ENCODE measurements around the gene DPP10.
"Not testable (repeated sequence)": the region's sequence is repeated elsewhere in the genome, so short reads cannot be mapped to it uniquely, and the experiment has no call there.

Gene DPP10

DNA sequence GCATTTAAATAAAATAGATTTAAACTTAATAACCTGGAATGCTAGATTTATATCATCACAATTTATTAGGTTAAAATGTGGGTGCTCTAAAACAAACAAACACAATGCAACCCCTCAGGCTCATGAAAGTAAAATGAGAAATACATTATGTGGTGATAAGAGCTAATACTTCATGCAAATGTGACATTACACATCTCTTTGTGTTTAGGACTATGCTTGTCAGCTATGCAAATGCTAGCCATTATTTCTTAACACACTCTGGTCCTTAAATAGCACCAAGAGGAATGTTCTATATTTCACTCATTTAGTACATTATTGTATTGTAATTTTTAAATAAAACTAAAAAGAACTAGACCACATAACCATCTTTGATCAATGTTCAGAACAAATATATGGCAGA is 627.6 kb downstream of the DPP10 start:
- Mint-ChIP-seq H3K27me3 (no peaks in the 10 kb centered on the region), H3K4me3 (no peak overlapping the region), H3K4me1 (no peaks in the 10 kb centered on the region), H3K9me3 (peaks cover 19% of the 10 kb centered on the region), H3K36me3 (ENCODE audit: low read depth) (no peaks in the 10 kb centered on the region), H3K27ac (no peak overlapping the region)
- ATAC-seq = no peak
- DNase-seq = no peak

DNA sequence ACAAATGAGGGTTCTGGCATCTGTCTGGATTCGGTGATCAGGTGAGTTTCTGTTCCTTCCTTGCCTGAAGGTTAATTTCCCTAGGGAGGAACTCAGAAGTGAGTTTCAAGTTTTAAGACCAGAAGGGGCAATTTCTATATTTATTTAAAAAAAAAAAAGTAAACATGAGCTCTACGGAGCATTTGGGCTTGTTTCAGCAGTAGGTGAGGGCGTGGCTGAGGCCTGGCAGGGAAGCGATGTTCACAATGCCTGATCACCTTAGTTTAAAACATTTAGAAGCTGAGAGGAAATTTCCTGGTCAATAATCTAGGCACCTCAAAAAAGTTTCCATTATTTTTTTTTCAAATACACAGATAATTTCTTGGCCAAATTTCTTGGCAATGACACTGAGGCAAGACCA is 629.1 kb downstream of the DPP10 start:
- Mint-ChIP-seq H3K27me3 (no peaks in the 10 kb centered on the region), H3K36me3 (ENCODE audit: low read depth) (no peaks in the 10 kb centered on the region), H3K4me1 (no peaks in the 10 kb centered on the region), H3K9me3 (peaks cover 19% of the 10 kb centered on the region), H3K4me3 (no peak overlapping the region), H3K27ac (no peak overlapping the region)
- ATAC-seq (no peak), DNase-seq (no peak)

DNA sequence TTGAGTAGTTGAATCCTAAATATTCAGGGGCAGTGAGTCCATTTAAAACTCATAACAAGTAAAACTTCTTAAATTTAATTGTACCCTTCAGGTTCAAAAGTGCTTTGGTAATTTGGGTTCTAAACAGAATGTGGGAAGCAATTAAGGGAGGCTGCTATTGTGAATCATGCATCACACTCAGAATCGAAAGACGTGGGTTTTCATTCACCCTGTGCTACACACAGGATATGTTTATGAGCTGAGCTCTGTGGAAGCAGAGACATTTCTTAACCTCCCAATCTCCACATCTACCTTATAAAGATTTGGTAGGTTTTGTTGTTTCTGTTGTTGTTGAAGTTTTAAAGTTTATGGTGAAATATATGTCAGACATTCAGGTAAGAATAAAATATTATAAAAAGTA is 633.4 kb downstream of the DPP10 start:
- Mint-ChIP-seq H3K27me3 (no peaks in the 10 kb centered on the region), H3K27ac (no peak overlapping the region), H3K4me1 (no peaks in the 10 kb centered on the region), H3K9me3 (peaks cover 7% of the 10 kb centered on the region), H3K36me3 (ENCODE audit: low read depth) (no peaks in the 10 kb centered on the region), H3K4me3 (no peak overlapping the region)
- DNase-seq (no peak), ATAC-seq (no peak)

DNA sequence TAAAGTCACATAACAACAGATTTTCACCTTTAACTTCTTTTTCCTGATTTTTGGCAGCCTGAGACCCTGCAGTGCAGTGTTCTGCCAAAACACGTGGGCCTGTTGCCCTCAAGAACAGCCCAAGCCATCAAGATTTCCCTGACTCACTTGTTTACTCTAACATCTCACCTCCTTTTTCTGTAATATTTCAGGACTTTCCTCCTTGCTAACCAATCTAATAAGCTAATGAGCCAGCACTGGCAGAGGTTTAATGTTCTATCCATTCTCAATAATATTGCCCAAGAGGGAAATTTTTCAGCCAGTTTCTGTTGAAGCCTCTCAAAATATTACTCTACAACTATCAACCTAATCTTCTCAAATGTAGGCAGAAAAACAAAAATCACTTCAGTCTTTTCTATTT is 635.2 kb downstream of the DPP10 start:
- no peaks in the 10 kb centered on the region for H3K4me1 Mint-ChIP-seq
- no peaks in the 10 kb centered on the region for H3K27me3 Mint-ChIP-seq
- no peaks in the 10 kb centered on the region for H3K36me3 Mint-ChIP-seq (ENCODE audit: low read depth)
- peaks cover 3% of the 10 kb centered on the region for H3K9me3 Mint-ChIP-seq
- H3K27ac Mint-ChIP-seq = no peak overlapping the region
- DNase-seq = no peak
- no peak for ATAC-seq
- no peak overlapping the region for H3K4me3 Mint-ChIP-seq

DNA sequence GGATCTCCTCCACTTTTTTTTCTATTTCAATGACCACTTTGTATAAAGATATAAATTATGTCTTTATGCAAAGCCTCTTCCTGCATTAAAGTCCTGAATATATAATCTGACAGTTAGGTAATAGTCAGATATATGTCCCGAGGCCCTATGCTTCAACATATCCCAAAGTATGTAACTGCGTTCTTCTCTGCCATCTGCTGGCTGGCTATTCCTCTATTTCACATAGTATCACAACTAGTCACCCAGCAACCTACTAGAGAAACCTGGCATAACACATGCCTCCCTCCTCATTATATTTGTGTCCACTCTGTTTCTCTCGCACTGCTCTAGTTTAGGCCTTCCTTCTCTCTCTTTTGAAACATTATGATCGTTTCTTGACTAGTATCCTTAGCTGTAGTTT is 640.8 kb downstream of the DPP10 start:
- Mint-ChIP-seq H3K4me1 (no peaks in the 10 kb centered on the region), H3K27ac (no peak overlapping the region), H3K36me3 (ENCODE audit: low read depth) (no peaks in the 10 kb centered on the region), H3K9me3 (peaks cover 9% of the 10 kb centered on the region), H3K27me3 (no peaks in the 10 kb centered on the region), H3K4me3 (no peak overlapping the region)
- DNase-seq (no peak), ATAC-seq (no peak)

DNA sequence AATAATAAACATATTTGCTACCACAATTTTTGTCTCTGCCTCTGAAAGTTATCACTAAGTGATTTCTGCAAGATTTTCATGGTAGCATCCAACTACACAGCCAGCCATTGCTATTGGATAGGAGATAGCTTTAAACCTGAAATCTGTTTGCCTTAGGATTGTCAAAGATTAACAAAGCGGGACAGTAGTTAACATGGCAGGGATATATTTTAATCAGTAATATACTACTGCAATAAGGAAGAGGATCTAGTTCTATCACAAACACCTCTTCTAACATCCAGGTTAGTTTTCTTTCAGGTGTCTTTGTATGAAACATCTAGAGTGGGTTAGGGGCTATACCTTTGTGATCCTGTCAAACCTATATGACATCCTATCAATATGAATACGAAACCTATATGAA is 641.3 kb downstream of the DPP10 start:
- H3K36me3 Mint-ChIP-seq (ENCODE audit: low read depth) = no peaks in the 10 kb centered on the region
- ATAC-seq = no peak
- H3K4me3 Mint-ChIP-seq = no peak overlapping the region
- H3K27ac Mint-ChIP-seq = no peak overlapping the region
- no peak for DNase-seq
- H3K4me1 Mint-ChIP-seq = no peaks in the 10 kb centered on the region
- H3K27me3 Mint-ChIP-seq = no peaks in the 10 kb centered on the region
- peaks cover 9% of the 10 kb centered on the region for H3K9me3 Mint-ChIP-seq

DNA sequence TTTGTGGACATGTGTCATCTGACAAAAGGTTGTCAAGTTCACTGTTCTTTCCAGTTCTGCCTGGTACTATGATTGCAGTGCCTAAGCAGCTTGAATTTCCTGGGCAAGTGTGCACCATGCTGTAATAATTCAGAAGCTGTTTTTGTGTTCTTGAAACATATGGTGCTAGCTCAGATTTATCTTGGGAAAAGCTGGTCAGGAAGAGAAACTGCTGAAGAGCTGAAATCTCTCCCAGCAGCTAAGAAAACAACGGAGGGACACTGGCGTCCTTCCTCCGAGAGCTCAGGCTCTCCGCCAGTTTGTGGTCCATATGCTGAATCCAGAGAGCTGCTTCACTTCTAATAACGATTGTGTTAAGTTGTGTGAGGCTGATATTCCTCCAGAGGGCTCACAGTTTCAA is 642.0 kb downstream of the DPP10 start:
- H3K27me3 Mint-ChIP-seq = no peaks in the 10 kb centered on the region

DNA sequence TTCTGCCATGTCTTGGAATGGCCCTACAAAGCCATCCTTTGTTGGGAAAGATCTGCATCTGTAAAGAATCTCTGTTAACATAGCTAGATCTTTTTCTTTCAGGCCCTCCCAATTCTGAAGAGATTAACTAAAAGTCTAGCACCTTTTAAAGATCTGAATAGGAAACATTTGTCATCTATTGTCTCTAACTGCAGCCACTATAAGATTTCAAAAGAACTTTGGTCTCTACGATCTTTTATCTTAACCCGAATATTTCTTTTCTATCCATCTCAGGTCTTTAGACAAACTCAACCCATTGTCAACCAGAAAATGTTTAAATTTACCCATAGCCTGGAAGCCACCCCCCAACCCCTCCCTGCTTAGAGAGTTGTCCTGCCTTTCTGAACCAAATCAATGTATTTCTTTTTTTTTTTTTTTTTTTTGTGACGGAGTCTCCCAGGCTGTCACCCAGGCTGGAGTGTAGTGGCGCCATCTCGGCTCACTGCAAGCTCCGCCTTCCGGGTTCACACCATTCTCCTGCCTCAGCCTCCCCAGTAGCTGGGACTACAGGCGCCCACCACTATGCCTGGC is 643.7 kb downstream of the DPP10 start:
- DNase-seq; H3K27me3 Mint-ChIP-seq; H3K4me3 Mint-ChIP-seq; ATAC-seq; H3K36me3 Mint-ChIP-seq (ENCODE audit: low read depth); H3K4me1 Mint-ChIP-seq; H3K27ac Mint-ChIP-seq: not testable (repeated sequence)
- H3K9me3 Mint-ChIP-seq = peaks cover 19% of the 10 kb centered on the region

More for the DNA sequence above, 642.0 kb downstream of the DPP10 start:
- Mint-ChIP-seq H3K4me3 (no peak overlapping the region), H3K9me3 (peaks cover 12% of the 10 kb centered on the region), H3K4me1 (no peaks in the 10 kb centered on the region), H3K36me3 (ENCODE audit: low read depth) (no peaks in the 10 kb centered on the region), H3K27ac (no peak overlapping the region)
- DNase-seq = no peak
- no peak for ATAC-seq

DNA sequence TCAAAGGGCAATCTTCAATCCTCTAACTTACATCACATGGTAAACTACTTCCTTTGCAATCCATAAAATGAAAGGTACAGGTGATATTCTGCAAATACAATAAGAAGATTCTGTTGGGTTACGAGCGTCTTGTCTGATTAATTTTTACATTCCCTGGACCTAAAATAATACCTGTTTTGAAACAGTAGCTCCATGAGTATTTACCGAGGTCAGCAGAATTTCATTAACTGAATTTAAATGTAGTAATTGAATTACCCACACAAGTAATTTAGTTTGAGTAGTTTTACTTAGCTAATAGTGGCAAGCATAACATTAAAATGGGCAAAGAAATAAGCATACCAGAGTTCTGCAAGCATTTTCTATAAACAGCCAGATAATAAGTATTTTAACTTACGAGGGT is 652.0 kb downstream of the DPP10 start:
- H3K4me3 Mint-ChIP-seq = no peak overlapping the region
- DNase-seq (no peak), ATAC-seq (no peak)
- H3K27me3 Mint-ChIP-seq = no peaks in the 10 kb centered on the region
- H3K27ac Mint-ChIP-seq = no peak overlapping the region
- H3K36me3 Mint-ChIP-seq (ENCODE audit: low read depth) = no peaks in the 10 kb centered on the region
- no peaks in the 10 kb centered on the region for H3K4me1 Mint-ChIP-seq
- H3K9me3 Mint-ChIP-seq = peaks cover 10% of the 10 kb centered on the region

DNA sequence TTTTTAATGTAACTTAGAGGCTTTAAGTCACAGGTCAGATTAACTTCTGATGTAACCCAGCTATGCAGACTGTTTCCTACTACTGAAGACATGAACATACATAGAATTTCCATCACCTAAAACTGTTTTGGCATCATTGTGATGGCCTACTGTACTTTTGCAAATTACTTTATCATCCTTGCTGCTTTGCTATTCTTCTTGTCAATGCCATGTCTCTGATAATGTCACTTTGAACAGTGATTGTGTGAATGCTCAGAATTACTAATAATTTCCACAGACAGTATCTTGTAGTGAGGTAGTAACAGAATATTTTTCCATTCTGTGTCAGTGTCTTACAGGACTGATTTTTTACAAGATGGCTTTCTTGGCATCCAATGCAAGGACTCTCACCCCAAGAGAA is 663.5 kb downstream of the DPP10 start:
- no peak overlapping the region for H3K27ac Mint-ChIP-seq
- H3K27me3 Mint-ChIP-seq = no peaks in the 10 kb centered on the region
- H3K4me1 Mint-ChIP-seq = no peaks in the 10 kb centered on the region

DNA sequence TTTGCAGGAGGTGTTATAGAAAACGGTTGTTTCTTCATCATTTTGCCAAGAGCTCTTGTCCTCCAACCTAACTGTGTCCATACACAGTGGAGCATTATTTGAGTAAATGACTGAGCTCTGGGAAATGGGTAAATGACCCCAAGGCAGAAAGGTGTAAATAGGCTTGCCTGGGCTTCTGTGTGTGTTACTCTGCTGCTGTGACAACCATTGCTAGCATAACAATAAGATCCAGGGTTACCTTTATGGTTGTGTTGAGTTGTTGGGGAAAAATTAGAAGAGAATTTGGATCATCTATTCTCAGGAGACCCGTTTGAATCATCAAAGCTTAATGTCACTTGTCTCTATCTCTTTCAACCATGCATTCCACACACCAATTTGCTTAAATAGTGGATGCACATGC is 672.7 kb downstream of the DPP10 start:
- no peak for DNase-seq
- no peak overlapping the region for H3K27ac Mint-ChIP-seq
- H3K36me3 Mint-ChIP-seq (ENCODE audit: low read depth) = no peaks in the 10 kb centered on the region
- no peak for ATAC-seq
- H3K4me1 Mint-ChIP-seq = no peaks in the 10 kb centered on the region
- H3K27me3 Mint-ChIP-seq = no peaks in the 10 kb centered on the region
- H3K9me3 Mint-ChIP-seq = no peaks in the 10 kb centered on the region
- H3K4me3 Mint-ChIP-seq = no peak overlapping the region

More for the DNA sequence above, 663.5 kb downstream of the DPP10 start:
- DNase-seq = no peak
- Mint-ChIP-seq H3K4me3 (no peak overlapping the region), H3K9me3 (no peaks in the 10 kb centered on the region), H3K36me3 (ENCODE audit: low read depth) (no peaks in the 10 kb centered on the region)
- no peak for ATAC-seq

DNA sequence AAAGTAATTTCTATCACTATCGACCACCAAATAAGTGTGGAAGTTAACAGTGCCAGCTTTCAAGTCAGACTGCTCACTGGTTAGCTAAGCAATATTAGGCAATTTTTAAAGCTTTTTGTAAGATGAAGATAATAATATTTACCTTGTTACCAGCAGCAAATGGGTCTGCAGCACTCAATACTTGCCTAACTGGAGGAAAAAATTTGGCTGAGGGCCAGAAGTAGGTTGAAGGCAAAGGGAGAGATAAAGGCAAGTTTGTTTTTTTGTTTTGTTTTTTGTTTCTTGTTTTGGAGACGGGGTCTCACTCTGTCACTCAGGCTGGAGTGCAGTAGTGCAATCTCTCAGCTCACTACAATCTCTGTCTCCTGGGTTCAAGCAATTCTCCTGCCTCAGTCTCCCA is 675.9 kb downstream of the DPP10 start:
- H3K27me3 Mint-ChIP-seq = no peaks in the 10 kb centered on the region
- peaks cover 4% of the 10 kb centered on the region for H3K9me3 Mint-ChIP-seq
- DNase-seq (no peak), ATAC-seq (no peak)
- no peak overlapping the region for H3K27ac Mint-ChIP-seq
- no peak overlapping the region for H3K4me3 Mint-ChIP-seq
- H3K36me3 Mint-ChIP-seq (ENCODE audit: low read depth) = no peaks in the 10 kb centered on the region
- H3K4me1 Mint-ChIP-seq = no peaks in the 10 kb centered on the region

DNA sequence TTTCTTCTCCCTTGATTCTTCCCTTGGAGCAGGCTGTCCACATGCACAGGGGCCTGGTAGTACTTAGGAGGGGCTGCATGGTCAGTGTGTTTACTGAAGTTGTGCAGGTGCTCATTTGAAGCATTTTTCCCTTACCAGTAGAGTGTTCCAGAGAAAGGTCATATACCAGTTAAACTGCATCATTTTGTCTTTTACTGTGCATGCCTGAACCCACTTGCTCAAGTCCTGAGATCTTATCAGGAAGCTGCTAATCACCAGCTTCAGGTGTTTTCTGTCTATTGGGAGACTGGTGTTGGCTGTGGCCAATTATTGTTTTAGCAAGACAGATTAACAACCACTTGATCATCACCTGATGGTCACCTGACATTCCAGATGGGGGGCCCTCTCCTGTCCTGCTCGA is 676.6 kb downstream of the DPP10 start:
- Mint-ChIP-seq H3K27ac (no peak overlapping the region), H3K9me3 (peaks cover 4% of the 10 kb centered on the region), H3K4me1 (no peaks in the 10 kb centered on the region), H3K27me3 (no peaks in the 10 kb centered on the region), H3K36me3 (ENCODE audit: low read depth) (no peaks in the 10 kb centered on the region), H3K4me3 (no peak overlapping the region)
- ATAC-seq (no peak), DNase-seq (no peak)

DNA sequence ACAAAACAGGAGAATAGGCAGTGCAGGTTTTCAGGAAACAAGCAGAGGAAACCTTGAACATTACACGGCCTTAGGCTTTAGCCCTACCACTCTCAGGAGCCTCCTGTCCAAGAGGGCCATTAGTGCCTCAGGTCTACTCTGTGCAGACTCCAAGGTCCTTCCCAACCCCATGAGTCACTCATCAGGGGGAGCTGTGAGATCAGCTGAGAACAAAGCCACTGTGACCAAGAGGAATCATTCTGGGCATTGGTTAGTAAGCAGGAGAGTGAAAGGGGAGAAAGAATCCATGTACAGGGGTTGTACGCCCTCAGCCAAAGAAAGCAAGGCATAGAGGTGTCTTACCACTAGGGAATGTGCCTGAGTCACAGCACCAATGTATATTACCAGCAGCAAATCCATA is 680.3 kb downstream of the DPP10 start:
- no peaks in the 10 kb centered on the region for H3K36me3 Mint-ChIP-seq (ENCODE audit: low read depth)
- H3K4me3 Mint-ChIP-seq = no peak overlapping the region
- H3K9me3 Mint-ChIP-seq = peaks cover 4% of the 10 kb centered on the region
- H3K27me3 Mint-ChIP-seq = no peaks in the 10 kb centered on the region
- DNase-seq (no peak), ATAC-seq (no peak)
- H3K27ac Mint-ChIP-seq = no peak overlapping the region
- no peaks in the 10 kb centered on the region for H3K4me1 Mint-ChIP-seq

DNA sequence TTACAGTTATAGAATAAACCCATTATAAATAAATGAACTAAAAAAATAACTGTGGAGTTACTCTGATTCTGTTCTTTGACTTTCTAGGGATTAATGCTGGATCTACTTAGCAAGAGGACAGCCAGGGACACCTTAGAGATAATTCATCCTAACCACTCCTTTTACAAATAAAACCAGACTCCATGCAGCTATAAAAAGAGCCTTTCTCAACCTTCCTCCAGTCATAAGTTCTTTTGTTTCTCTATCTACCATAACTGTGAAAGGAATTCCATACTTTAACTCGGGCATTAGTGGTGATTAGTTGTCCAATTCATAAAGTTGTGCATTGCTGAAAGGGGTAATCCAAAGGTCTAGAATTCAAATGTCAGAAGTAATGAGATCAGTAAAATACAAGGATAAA is 682.4 kb downstream of the DPP10 start:
- H3K4me3 Mint-ChIP-seq = no peak overlapping the region
- ATAC-seq (no peak), DNase-seq (no peak)
- no peaks in the 10 kb centered on the region for H3K27me3 Mint-ChIP-seq
- no peaks in the 10 kb centered on the region for H3K36me3 Mint-ChIP-seq (ENCODE audit: low read depth)
- H3K27ac Mint-ChIP-seq = no peak overlapping the region
- peaks cover 4% of the 10 kb centered on the region for H3K9me3 Mint-ChIP-seq
- H3K4me1 Mint-ChIP-seq = no peaks in the 10 kb centered on the region

DNA sequence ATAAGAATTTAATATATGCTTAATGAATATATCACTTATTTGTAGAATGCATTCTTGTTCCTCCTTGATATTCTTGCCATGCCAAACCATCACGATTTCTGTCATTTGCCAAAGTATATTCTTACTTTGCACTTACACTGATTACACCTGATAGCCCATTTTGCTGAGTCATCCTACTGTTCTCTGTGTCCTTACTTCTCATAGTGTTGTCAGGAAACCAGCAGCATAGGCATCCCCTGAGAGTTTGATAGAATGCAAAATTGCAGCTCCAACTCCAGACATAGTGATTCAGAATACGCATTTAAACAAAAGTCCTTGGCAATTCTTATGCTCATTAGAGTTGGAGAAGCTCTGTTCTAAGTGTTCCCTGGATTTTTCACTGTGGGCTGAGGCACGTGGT is 687.1 kb downstream of the DPP10 start:
- H3K4me3 Mint-ChIP-seq = no peak overlapping the region
- no peaks in the 10 kb centered on the region for H3K27me3 Mint-ChIP-seq
- peaks cover 11% of the 10 kb centered on the region for H3K9me3 Mint-ChIP-seq
- H3K36me3 Mint-ChIP-seq (ENCODE audit: low read depth) = no peaks in the 10 kb centered on the region
- no peak overlapping the region for H3K27ac Mint-ChIP-seq
- ATAC-seq (no peak), DNase-seq (no peak)
- H3K4me1 Mint-ChIP-seq = no peaks in the 10 kb centered on the region
